Measurements from ENCODE around the gene DUSP2.

DNA sequence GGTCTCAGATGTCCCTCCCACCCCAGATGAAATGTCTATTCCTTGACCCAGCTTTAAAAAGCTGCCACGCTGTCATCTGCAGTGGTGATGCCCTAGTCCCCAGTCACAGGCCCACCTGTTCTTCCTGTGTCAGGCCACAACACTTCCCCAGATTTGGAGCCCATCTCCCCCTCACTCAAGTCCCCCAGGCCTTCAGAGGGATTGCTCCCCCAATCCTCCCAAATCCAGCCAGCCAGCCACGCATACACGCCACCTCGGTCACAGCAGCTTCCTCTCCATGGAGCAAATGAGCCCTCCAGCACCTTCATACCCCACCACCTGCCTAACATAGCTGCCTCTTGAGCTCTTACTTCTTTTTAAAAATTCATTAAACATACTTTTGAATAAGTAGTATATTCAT, 14.8 kb downstream of the DUSP2 start:
- no peak for TF ChIP-seq CTCF (IDR thresholded peaks at IDR 0.05)
- TF ChIP-seq POLR2A (IDR thresholded peaks at IDR 0.05), result no peak
- no peak for TF ChIP-seq POLR2AphosphoS5 (IDR thresholded peaks at IDR 0.05)
